Measurements from ENCODE around the gene NAB1.

The NAB1 gene

DNA sequence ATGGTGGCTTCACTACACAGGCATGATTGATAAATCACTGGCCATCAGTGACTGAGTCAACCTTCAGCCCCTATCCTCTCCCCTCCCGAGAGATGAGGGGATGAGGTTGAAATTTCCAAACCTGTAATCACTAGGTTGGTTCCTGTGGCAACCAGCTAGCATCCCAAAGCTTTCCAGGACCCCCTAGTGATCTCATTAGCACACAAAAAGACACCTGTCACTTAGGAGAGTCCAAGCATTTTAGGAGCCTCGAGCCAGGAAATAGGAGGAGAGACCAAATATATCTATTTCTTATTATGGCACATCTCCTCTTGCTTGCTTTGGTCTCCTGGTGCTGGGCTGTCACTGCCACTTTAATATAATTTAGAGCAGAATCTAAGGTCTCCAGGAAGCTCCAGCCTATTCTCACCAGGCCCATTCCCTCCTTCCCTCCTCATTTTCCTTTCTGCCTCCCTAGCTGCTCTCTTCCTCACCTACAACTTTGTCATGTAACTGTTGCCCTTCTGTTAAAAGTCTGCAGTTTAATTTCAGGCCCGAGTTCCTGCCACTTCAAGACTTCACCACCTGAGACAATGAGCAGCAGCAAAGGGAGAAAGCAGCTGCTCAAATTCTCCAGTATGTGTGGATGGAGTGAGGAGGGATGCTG is 33.2 kb upstream of the NAB1 start:
- Histone ChIP-seq H3K9ac (ENCODE audit: low read depth in 1 of 2, low read length in 2 of 2) (no peak overlapping the region), H3K4me3 (ENCODE audit: low read length in 2 of 2) (no peak overlapping the region), H3K27ac (ENCODE audit: low read depth in 2 of 2, low read length in 2 of 2) (no peak overlapping the region), H3K36me3 (ENCODE audit: control insufficient read depth in 2 of 2, insufficient read depth in 2 of 2, low read length in 2 of 2) (no peaks in the 10 kb centered on the region), H3K4me1 (ENCODE audit: control insufficient read depth in 2 of 2, insufficient read depth in 2 of 2, low read length in 2 of 2) (no peaks in the 10 kb centered on the region), H3K27me3 (ENCODE audit: control insufficient read depth in 2 of 2, insufficient read depth in 2 of 2, low read length in 2 of 2) (no peaks in the 10 kb centered on the region), H3K9me3 (ENCODE audit: control insufficient read depth in 2 of 2, low read length in 2 of 2) (no peaks in the 10 kb centered on the region)

GRCh38 chr2:190618030-190618429 is 30.9 kb upstream of the NAB1 start:
- Histone ChIP-seq H3K27ac (ENCODE audit: low read depth in 2 of 2, low read length in 2 of 2) (no peak overlapping the region), H3K9ac (ENCODE audit: low read depth in 1 of 2, low read length in 2 of 2) (no peak overlapping the region), H3K9me3 (ENCODE audit: control insufficient read depth in 2 of 2, low read length in 2 of 2) (no peaks in the 10 kb centered on the region), H3K36me3 (ENCODE audit: control insufficient read depth in 2 of 2, insufficient read depth in 2 of 2, low read length in 2 of 2) (no peaks in the 10 kb centered on the region), H3K27me3 (ENCODE audit: control insufficient read depth in 2 of 2, insufficient read depth in 2 of 2, low read length in 2 of 2) (no peaks in the 10 kb centered on the region), H3K4me1 (ENCODE audit: control insufficient read depth in 2 of 2, insufficient read depth in 2 of 2, low read length in 2 of 2) (no peaks in the 10 kb centered on the region), H3K4me3 (ENCODE audit: low read length in 2 of 2) (no peak overlapping the region)

GRCh38 chr2:190625691-190626090 is 23.2 kb upstream of the NAB1 start:
- no peaks in the 10 kb centered on the region for H3K9me3 ChIP-seq (ENCODE audit: control insufficient read depth in 2 of 2, low read length in 2 of 2)
- H3K36me3 ChIP-seq (ENCODE audit: control insufficient read depth in 2 of 2, insufficient read depth in 2 of 2, low read length in 2 of 2) = no peaks in the 10 kb centered on the region
- no peak overlapping the region for H3K9ac ChIP-seq (ENCODE audit: low read depth in 1 of 2, low read length in 2 of 2)
- peaks cover 0 to 3% of the 10 kb centered on the region in 2 donors for H3K4me1 ChIP-seq (ENCODE audit: control insufficient read depth in 2 of 2, insufficient read depth in 2 of 2, low read length in 2 of 2)
- no peaks in the 10 kb centered on the region for H3K27me3 ChIP-seq (ENCODE audit: control insufficient read depth in 2 of 2, insufficient read depth in 2 of 2, low read length in 2 of 2)
- no peak overlapping the region for H3K4me3 ChIP-seq (ENCODE audit: low read length in 2 of 2)
- H3K27ac ChIP-seq (ENCODE audit: low read depth in 2 of 2, low read length in 2 of 2) = no peak overlapping the region

GRCh38 chr2:190626641-190627210 is 22.2 kb upstream of the NAB1 start:
- no peaks in the 10 kb centered on the region for H3K27me3 ChIP-seq (ENCODE audit: control insufficient read depth in 2 of 2, insufficient read depth in 2 of 2, low read length in 2 of 2)
- no peaks in the 10 kb centered on the region for H3K36me3 ChIP-seq (ENCODE audit: control insufficient read depth in 2 of 2, insufficient read depth in 2 of 2, low read length in 2 of 2)
- no peak overlapping the region for H3K27ac ChIP-seq (ENCODE audit: low read depth in 2 of 2, low read length in 2 of 2)
- no peak overlapping the region for H3K4me3 ChIP-seq (ENCODE audit: low read length in 2 of 2)
- peaks cover 0 to 3% of the 10 kb centered on the region in 2 donors for H3K4me1 ChIP-seq (ENCODE audit: control insufficient read depth in 2 of 2, insufficient read depth in 2 of 2, low read length in 2 of 2)
- no peaks in the 10 kb centered on the region for H3K9me3 ChIP-seq (ENCODE audit: control insufficient read depth in 2 of 2, low read length in 2 of 2)
- H3K9ac ChIP-seq (ENCODE audit: low read depth in 1 of 2, low read length in 2 of 2) = no peak overlapping the region

DNA sequence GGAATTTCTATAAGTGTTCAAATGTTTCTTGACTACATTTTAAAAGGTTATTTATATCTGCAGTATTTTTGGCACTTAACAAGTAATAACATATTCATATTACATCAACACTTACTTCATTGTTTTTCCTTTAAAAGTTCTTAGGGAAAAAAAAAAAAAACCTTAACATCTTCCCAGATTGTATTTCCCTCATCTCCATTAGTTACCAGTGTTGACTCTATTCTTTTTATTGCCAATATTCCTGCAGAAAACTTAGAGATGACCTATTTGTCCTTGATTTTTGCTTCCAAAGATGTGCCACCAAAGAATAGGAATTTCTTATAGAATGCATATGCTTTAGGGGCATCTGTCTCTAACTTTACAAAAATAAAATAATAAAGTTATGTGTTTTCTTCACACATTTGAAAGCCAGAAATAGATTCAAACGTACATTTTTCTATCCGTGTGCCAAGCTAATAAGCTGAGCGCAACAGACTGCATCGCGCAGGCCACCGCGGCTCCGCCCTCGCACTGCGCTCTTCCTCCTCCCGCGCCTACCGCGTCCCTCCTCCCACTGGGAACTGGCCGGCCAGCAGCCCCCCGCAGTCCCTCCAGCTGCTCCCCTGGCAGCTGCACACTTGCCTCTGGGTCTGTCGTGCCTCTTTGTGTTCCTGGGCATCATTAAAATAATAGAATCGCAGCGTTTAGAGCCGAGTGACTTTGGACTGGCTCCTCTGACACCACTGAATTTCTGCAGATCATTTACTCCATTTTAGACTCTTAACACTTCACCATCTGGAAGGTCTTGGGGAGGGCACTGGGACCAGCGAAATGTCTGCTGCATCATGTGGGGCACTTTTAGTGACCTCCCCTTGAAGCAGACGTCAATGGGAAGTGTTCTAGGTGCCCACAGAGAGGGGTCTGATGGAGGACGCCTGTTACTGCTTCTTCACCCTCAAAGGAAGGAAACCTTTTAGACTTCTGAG is 21.2 kb upstream of the NAB1 start:
- Histone ChIP-seq H3K4me3 (ENCODE audit: low read length in 2 of 2) (peak overlapping the region; percentile 69 to 71), H3K9ac (ENCODE audit: low read depth in 1 of 2, low read length in 2 of 2) (peak overlapping the region; percentile 34 to 39), H3K36me3 (ENCODE audit: control insufficient read depth in 2 of 2, insufficient read depth in 2 of 2, low read length in 2 of 2) (no peaks in the 10 kb centered on the region), H3K4me1 (ENCODE audit: control insufficient read depth in 2 of 2, insufficient read depth in 2 of 2, low read length in 2 of 2) (peaks cover 0 to 3% of the 10 kb centered on the region in 2 donors), H3K27me3 (ENCODE audit: control insufficient read depth in 2 of 2, insufficient read depth in 2 of 2, low read length in 2 of 2) (no peaks in the 10 kb centered on the region), H3K9me3 (ENCODE audit: control insufficient read depth in 2 of 2, low read length in 2 of 2) (no peaks in the 10 kb centered on the region), H3K27ac (ENCODE audit: low read depth in 2 of 2, low read length in 2 of 2) (no peak overlapping the region)

DNA sequence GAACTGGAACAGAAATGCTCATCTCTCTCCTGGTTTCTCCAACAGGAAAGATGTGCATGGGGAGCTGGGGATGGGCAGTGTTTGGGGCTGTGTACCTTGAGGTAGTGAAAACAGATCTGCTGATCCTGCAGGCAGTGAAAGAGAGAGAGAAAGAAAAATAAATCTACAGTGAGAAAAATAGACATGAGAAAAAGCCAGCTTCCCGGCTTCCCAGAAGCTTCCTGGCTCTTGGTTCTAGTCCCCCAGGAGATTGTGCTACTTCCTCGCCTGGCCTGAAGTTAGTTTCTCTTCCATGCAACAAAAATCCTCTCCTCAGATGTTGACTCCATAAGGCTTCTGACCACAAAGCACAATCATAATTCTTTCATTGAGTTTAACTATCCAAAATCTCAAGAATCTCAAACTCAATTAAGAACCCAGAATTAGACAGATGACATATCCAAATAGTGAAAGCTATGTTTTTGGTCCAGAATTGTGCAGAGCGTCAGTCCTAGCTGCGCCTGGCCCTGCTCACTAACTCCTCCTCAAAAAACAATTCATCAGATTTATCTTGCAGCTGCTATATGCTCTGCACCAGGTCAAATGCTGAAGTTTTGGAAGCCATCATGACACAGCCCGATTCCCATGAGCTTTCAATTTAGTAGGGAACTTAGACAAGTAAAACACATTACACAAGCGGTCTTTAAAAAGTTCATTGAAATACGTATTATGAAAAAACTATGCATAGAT is 20.1 kb upstream of the NAB1 start:
- Histone ChIP-seq H3K27ac (ENCODE audit: low read depth in 2 of 2, low read length in 2 of 2) (no peak overlapping the region), H3K4me1 (ENCODE audit: control insufficient read depth in 2 of 2, insufficient read depth in 2 of 2, low read length in 2 of 2) (peaks cover 0 to 3% of the 10 kb centered on the region in 2 donors), H3K27me3 (ENCODE audit: control insufficient read depth in 2 of 2, insufficient read depth in 2 of 2, low read length in 2 of 2) (no peaks in the 10 kb centered on the region), H3K36me3 (ENCODE audit: control insufficient read depth in 2 of 2, insufficient read depth in 2 of 2, low read length in 2 of 2) (no peaks in the 10 kb centered on the region), H3K4me3 (ENCODE audit: low read length in 2 of 2) (no peak overlapping the region), H3K9ac (ENCODE audit: low read depth in 1 of 2, low read length in 2 of 2) (no peak overlapping the region), H3K9me3 (ENCODE audit: control insufficient read depth in 2 of 2, low read length in 2 of 2) (no peaks in the 10 kb centered on the region)

- H3K9me3 ChIP-seq (ENCODE audit: control insufficient read depth in 2 of 2, low read length in 2 of 2) = no peaks in the 10 kb centered on the region
- H3K4me3 ChIP-seq (ENCODE audit: low read length in 2 of 2) = no peak overlapping the region
- no peaks in the 10 kb centered on the region for H3K27me3 ChIP-seq (ENCODE audit: control insufficient read depth in 2 of 2, insufficient read depth in 2 of 2, low read length in 2 of 2)
- H3K4me1 ChIP-seq (ENCODE audit: control insufficient read depth in 2 of 2, insufficient read depth in 2 of 2, low read length in 2 of 2) = peaks cover 0 to 2% of the 10 kb centered on the region in 2 donors
- no peak overlapping the region for H3K27ac ChIP-seq (ENCODE audit: low read depth in 2 of 2, low read length in 2 of 2)
- no peak overlapping the region for H3K9ac ChIP-seq (ENCODE audit: low read depth in 1 of 2, low read length in 2 of 2)
- no peaks in the 10 kb centered on the region for H3K36me3 ChIP-seq (ENCODE audit: control insufficient read depth in 2 of 2, insufficient read depth in 2 of 2, low read length in 2 of 2)
These were observed 14.5 kb upstream of the NAB1 start for GRCh38 chr2:190634381-190634780.

GRCh38 chr2:190635781-190636180 is 13.1 kb upstream of the NAB1 start:
- no peaks in the 10 kb centered on the region for H3K36me3 ChIP-seq (ENCODE audit: control insufficient read depth in 2 of 2, insufficient read depth in 2 of 2, low read length in 2 of 2)
- no peak overlapping the region for H3K9ac ChIP-seq (ENCODE audit: low read depth in 1 of 2, low read length in 2 of 2)
- H3K4me3 ChIP-seq (ENCODE audit: low read length in 2 of 2) = no peak overlapping the region
- H3K27me3 ChIP-seq (ENCODE audit: control insufficient read depth in 2 of 2, insufficient read depth in 2 of 2, low read length in 2 of 2) = no peaks in the 10 kb centered on the region
- no peaks in the 10 kb centered on the region for H3K9me3 ChIP-seq (ENCODE audit: control insufficient read depth in 2 of 2, low read length in 2 of 2)
- no peak overlapping the region for H3K27ac ChIP-seq (ENCODE audit: low read depth in 2 of 2, low read length in 2 of 2)
- H3K4me1 ChIP-seq (ENCODE audit: control insufficient read depth in 2 of 2, insufficient read depth in 2 of 2, low read length in 2 of 2) = peaks cover 0 to 2% of the 10 kb centered on the region in 2 donors

DNA sequence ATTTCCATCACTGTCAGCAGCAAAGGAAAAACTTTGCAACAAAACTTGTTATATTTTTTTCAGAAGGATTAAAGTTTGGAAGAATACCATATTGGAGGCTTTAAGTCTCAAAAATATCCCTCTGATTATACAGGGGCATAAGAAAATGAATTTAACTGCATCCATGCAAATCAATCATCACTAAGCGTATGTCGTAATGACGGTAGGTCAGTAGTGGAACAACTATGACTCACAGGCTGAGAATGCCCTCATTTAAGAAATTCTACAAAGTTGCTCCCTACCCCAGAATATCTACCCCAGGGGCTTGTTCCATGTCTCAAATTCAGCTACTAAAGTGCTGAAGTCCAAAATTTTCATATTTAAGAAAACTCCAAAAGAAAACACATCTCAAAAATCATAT is 12.5 kb upstream of the NAB1 start:
- H3K4me1 ChIP-seq (ENCODE audit: control insufficient read depth in 2 of 2, insufficient read depth in 2 of 2, low read length in 2 of 2) = peaks cover 0 to 2% of the 10 kb centered on the region in 2 donors
- H3K4me3 ChIP-seq (ENCODE audit: low read length in 2 of 2) = no peak overlapping the region
- no peaks in the 10 kb centered on the region for H3K27me3 ChIP-seq (ENCODE audit: control insufficient read depth in 2 of 2, insufficient read depth in 2 of 2, low read length in 2 of 2)
- no peak overlapping the region for H3K9ac ChIP-seq (ENCODE audit: low read depth in 1 of 2, low read length in 2 of 2)
- no peak overlapping the region for H3K27ac ChIP-seq (ENCODE audit: low read depth in 2 of 2, low read length in 2 of 2)
- H3K9me3 ChIP-seq (ENCODE audit: control insufficient read depth in 2 of 2, low read length in 2 of 2) = no peaks in the 10 kb centered on the region
- no peaks in the 10 kb centered on the region for H3K36me3 ChIP-seq (ENCODE audit: control insufficient read depth in 2 of 2, insufficient read depth in 2 of 2, low read length in 2 of 2)

All from mucosa of rectum (tissue), 2 donors.